K562 treated with DMSO at 1 percent for 24 hours (cell line): ENCODE data around the gene TM4SF5. TPM values are rescaled to one million over a fixed set of nuclear protein-coding genes. Genes with fewer than 3 reads are reported as not detected.

Experiments
- total RNA-seq: library from RNA; unstranded; fragments of 300-600 nt; gene quantifications from 2 replicates; pipeline ENCODE4 v1.2.3, GENCODE V29; 2022; ENCODE audit warnings: low read depth; ENCODE audit not compliant: insufficient read depth

The TM4SF5 gene
- total RNA-seq: not detected in 2 replicates

GRCh38 chr17:4771519-4772234 is at the start of gene TM4SF5:
TSS of gene TM4SF5 (plus strand) at chr17:4771886. CDS start at chr17:4771923, 37 bp downstream.

GRCh38 chr17:4739122-4740024 is 32.3 kb upstream of the TM4SF5 start, which contains the start of the genes CXCL16 and ZMYND15:
TSS of gene CXCL16 (minus strand) at chr17:4739928. CDS start at chr17:4739339, 589 bp downstream.
TSS of gene ZMYND15 (plus strand) at chr17:4739833. CDS start at chr17:4740549, 716 bp downstream.

GRCh38 chr17:4786106-4786511 is 14.4 kb downstream of the TM4SF5 start, which contains the start of gene VMO1:
TSS of gene VMO1 (minus strand) at chr17:4786364. CDS start at chr17:4786352, 12 bp downstream.

GRCh38 chr17:4788807-4789700 is 17.4 kb downstream of the TM4SF5 start, which contains the start of gene GLTPD2:
TSS of gene GLTPD2 (plus strand) at chr17:4788964. CDS start at chr17:4789012, 48 bp downstream.

GRCh38 chr17:4802228-4802627 is 30.5 kb downstream of the TM4SF5 start, which contains the start of gene C17orf114:
TSS of gene C17orf114 (minus strand) at chr17:4802328.

GRCh38 chr17:4806777-4807604 is 35.3 kb downstream of the TM4SF5 start, which contains the start of gene PLD2:
TSS of gene PLD2 (plus strand) at chr17:4807152. CDS start at chr17:4807773, 621 bp downstream.

Other genes with a start within 250 kb of the TM4SF5 start
- 17.8 and 18.5 TPM in 2 replicates for gene MYBBP1A, start 216.5 kb upstream of the TM4SF5 start, total RNA-seq
- gene GGT6, start 211.3 kb upstream of the TM4SF5 start, total RNA-seq: not detected in 2 replicates
- gene SMTNL2, start 187.4 kb upstream of the TM4SF5 start, total RNA-seq: not detected in 2 replicates
- not detected in 2 replicates for gene ALOX15, start 130.2 kb upstream of the TM4SF5 start, total RNA-seq
- 52.3 and 54.2 TPM in 2 replicates for gene PELP1, start 67.7 kb upstream of the TM4SF5 start, total RNA-seq
- 26.7 and 34.6 TPM in 2 replicates for gene ARRB2, start 61.3 kb upstream of the TM4SF5 start, total RNA-seq
- 10.4 and 13.5 TPM in 2 replicates for gene MED11, start 40.5 kb upstream of the TM4SF5 start, total RNA-seq
- gene ZMYND15, start 32.1 kb upstream of the TM4SF5 start, total RNA-seq: not detected in 2 replicates
- 1.6 and 2.9 TPM in 2 replicates for gene CXCL16, start 32.0 kb upstream of the TM4SF5 start, total RNA-seq
- 1.9 TPM in 1 of 2 replicates, not detected in the other for gene VMO1, start 14.5 kb downstream of the TM4SF5 start, total RNA-seq
- gene GLTPD2, start 17.1 kb downstream of the TM4SF5 start, total RNA-seq: 1.3 TPM in 1 of 2 replicates, not detected in the other
- 162 and 175 TPM in 2 replicates for gene PSMB6, start 24.3 kb downstream of the TM4SF5 start, total RNA-seq
- 8.9 and 9.0 TPM in 2 replicates for gene PLD2, start 35.3 kb downstream of the TM4SF5 start, total RNA-seq
- 30.9 and 35.6 TPM in 2 replicates for gene MINK1, start 61.5 kb downstream of the TM4SF5 start, total RNA-seq
- gene C17orf107, start 127.7 kb downstream of the TM4SF5 start, total RNA-seq: 0.17 and 0.43 TPM in 2 replicates
- gene CHRNE, start 131.2 kb downstream of the TM4SF5 start, total RNA-seq: 0.15 TPM in 1 of 2 replicates, not detected in the other
- 0.86 and 1.1 TPM in 2 replicates for gene GP1BA, start 160.4 kb downstream of the TM4SF5 start, total RNA-seq
- gene SLC25A11, start 168.2 kb downstream of the TM4SF5 start, total RNA-seq: 84.5 and 100 TPM in 2 replicates
- gene RNF167, start 168.4 kb downstream of the TM4SF5 start, total RNA-seq: 46.4 and 53.2 TPM in 2 replicates
- gene PFN1, start 176.6 kb downstream of the TM4SF5 start, total RNA-seq: 624 and 626 TPM in 2 replicates
- gene ENO3, start 179.2 kb downstream of the TM4SF5 start, total RNA-seq: 9.5 and 10.7 TPM in 2 replicates
- gene SPAG7, start 195.9 kb downstream of the TM4SF5 start, total RNA-seq: 41.3 and 42.4 TPM in 2 replicates
- gene CAMTA2, start 215.8 kb downstream of the TM4SF5 start, total RNA-seq: 23.3 and 26.0 TPM in 2 replicates
- gene INCA1, start 225.6 kb downstream of the TM4SF5 start, total RNA-seq: 0.35 TPM in 1 of 2 replicates, not detected in the other
- gene KIF1C, start 226.1 kb downstream of the TM4SF5 start, total RNA-seq: 15.5 and 16.9 TPM in 2 replicates